ENCODE data around the gene KLC3.

Gene KLC3

DNA sequence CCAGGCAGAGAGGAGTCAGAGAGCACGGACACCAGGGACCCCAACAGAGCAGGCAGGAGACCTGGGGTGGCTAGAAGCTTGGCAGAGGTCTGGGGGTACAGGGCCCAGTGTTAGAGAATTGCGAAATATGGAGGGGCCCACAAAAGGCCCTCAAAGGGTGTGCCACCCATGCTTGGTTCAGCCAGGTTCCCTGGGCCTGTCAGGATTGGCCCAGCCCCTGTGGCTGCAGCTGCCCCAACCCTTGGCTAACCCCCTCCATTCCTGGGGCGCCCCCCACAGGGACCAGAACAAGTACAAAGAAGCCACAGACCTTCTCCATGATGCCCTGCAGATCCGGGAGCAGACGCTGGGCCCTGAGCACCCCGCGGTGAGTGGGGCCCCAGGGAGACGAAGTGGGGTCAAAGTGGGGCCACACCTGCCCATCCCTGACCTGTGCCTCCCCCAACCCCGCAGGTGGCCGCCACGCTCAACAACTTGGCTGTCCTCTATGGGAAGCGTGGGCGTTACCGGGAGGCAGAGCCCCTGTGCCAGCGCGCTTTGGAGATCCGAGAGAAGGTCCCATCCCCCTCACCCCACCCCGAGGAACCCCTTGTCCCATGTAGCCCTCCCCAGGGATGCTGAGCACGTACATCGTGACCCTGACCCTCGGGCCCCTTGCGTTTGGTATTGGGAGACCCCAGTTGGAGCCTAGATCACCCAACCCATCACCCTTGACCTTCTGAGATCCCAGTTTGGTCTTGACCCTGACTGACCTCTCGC, 8.0 kb downstream of the KLC3 start:
- DNase-seq (ENCODE audit: low read depth in 2 of 2) = no peak

DNA sequence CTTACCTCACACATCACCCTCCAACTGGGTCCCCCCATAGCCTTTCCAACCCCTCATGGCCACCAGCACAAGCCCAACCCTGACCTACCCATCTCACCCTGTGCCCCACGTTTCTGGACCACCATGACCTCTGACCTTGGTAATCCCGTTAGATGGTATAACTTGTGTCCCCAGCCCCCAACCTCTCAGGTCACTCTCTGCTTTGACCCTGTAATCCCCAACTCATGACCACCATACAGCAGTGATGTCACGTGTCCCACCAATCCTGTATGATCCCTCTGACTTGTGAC, 8.5 kb downstream of the KLC3 start:
- DNase-seq (ENCODE audit: low read depth in 2 of 2) = no peak

DNA sequence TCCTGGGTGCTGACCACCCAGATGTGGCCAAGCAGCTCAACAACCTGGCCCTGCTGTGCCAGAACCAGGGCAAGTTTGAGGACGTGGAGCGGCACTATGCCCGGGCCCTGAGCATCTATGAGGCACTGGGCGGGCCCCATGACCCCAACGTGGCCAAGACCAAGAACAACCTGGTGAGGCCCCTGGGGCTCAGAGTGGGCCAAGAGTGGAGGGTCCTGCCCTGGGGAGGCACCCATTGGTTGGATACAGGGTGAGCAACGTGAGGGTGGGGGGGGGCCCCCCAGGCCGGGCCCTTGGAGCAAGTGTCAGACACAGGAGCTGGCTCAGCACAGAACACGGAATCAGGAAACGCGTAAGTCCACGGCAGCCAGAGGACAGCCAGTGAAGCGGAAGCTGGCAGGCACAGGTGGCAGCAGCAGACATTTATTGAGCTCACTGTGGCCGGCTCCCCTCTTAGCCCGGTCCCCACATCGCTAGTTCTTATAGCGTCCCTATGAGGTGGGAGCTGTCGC, 8.9 kb downstream of the KLC3 start:
- no peak for DNase-seq (ENCODE audit: low read depth in 2 of 2)

DNA sequence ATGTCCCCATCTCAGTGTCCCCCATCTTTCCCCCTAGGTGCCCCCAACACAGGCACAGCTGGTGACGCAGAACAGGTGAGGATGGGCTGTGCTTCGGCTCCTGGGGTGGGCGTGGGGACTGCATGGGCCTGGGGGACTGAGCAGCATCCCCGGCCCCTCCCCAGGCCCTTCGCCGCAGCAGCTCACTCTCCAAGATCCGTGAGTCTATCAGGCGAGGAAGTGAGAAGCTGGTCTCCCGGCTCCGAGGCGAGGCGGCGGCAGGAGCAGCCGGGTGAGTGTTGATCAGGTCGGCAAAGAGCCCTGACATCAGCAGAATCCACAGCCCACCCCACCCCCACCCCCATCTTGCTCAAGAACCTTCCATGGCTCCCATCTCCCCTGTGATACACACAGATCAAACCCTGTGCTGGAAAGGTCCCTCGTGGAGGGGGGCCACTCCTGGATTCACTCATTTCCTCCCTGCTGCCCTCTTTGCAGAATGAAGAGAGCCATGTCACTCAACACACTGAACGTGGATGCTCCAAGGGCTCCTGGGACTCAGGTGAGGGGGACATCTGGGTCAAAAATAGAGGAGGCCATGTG, 10.0 kb downstream of the KLC3 start:
- DNase-seq (ENCODE audit: low read depth in 2 of 2) = no peak

DNA sequence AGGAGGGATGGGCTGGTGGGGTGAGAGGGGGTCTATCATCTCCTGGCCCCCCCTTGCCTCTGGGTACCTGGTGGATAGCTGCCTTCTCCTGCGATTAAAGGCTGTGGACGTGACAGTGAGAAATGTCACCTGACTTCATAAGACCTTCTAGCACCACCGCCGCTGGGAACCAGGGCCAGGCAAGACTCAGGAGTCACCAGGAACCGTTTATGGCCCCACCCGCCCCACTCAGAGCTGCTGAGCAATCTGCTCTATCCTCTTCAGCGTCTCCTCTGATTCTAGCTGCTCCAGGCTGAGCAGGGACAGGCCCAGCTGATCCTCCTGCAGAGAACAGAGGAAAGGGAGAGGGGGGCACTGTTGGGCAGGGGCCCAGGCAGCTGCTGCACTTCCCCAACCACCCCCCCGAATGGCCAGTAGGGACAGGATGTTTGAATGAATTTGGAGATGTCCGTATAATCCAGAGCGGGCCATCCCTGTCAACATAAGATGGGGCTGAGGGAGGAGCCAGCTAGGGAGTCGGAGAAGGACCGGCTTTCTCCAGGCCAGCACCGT, 10.9 kb downstream of the KLC3 start:
- no peak for DNase-seq (ENCODE audit: low read depth in 2 of 2)

- DNase-seq (ENCODE audit: low read depth in 2 of 2) = no peak
Observed at GRCh38 chr19:45352062-45352461, 11.5 kb downstream of the KLC3 start.

GRCh38 chr19:45352471-45352870, 11.9 kb downstream of the KLC3 start:
- DNase-seq (ENCODE audit: low read depth in 2 of 2) = no peak

- DNase-seq (ENCODE audit: low read depth in 2 of 2) = no peak
Observed at GRCh38 chr19:45352914-45353796, 12.6 kb downstream of the KLC3 start.

GRCh38 chr19:45354241-45354842, 13.8 kb downstream of the KLC3 start:
- DNase-seq (ENCODE audit: low read depth in 2 of 2) = no peak

DNA sequence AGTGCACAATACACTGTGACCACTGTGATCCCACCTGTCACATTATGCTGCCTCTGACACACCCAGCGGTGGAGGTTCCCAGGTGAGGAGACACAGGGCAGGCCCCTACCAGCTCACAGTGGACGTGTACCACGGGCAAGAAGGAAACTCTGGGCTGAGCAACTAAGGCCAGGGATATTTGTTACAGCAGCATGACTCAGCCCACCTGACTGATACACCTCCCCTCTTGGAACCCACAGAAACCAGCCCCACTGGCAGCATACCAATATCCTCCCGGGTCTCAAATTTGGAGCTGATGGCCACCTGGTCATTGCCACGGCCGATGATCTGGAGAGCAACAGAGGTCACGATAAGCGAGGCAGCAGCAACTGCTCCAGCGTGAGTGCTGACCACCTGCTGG, 14.9 kb downstream of the KLC3 start:
- no peak for DNase-seq (ENCODE audit: low read depth in 2 of 2)

GRCh38 chr19:45355910-45356309, 15.4 kb downstream of the KLC3 start:
- DNase-seq (ENCODE audit: low read depth in 2 of 2) = no peak

- DNase-seq (ENCODE audit: low read depth in 2 of 2) = no peak
Observed at GRCh38 chr19:45356760-45357444, 16.4 kb downstream of the KLC3 start.

GRCh38 chr19:45357445-45357783, 16.9 kb downstream of the KLC3 start:
- no peak for DNase-seq (ENCODE audit: low read depth in 2 of 2)

GRCh38 chr19:45358213-45358792, 17.8 kb downstream of the KLC3 start:
- no peak for DNase-seq (ENCODE audit: low read depth in 2 of 2)

DNA sequence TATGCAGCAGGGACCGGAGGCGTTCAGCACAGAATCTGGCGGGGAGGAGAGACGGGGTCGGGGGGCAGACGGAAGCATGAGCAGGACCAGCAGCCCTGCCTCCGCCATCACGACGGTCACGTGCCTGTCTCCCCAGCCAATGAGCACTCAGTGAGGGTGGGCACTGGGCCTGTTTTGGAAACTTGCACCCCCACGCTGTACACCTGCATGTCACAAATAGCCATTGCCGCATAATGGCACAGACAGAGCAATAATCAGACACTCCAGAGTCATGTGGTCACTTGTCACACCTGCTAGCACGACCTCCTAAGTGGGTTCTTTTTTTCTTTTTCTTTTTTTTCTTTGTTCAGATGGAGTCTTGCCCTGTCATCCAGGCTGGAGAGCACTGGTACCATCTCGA, 21.1 kb downstream of the KLC3 start:
- no peak for DNase-seq (ENCODE audit: low read depth in 2 of 2)

DNA sequence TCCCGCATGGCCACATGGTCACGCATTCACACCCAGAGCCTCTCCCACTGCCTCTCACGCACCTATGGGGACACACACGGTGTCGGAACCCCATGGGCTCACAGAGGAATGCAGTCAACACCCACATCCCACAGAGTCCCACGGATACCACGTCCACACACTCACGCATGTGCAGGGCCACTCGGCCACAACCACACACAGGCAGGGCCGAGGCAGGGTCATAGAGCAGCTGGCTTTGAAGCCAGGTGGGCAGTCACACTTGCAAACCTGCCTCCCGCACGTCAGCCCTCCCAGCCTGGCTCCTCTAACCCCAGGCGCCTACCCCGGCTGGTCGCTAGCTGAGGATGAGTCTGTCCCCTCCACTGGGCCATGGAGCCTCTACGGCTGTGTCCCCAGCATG, 21.7 kb downstream of the KLC3 start:
- DNase-seq (ENCODE audit: low read depth in 2 of 2) = no peak

DNA sequence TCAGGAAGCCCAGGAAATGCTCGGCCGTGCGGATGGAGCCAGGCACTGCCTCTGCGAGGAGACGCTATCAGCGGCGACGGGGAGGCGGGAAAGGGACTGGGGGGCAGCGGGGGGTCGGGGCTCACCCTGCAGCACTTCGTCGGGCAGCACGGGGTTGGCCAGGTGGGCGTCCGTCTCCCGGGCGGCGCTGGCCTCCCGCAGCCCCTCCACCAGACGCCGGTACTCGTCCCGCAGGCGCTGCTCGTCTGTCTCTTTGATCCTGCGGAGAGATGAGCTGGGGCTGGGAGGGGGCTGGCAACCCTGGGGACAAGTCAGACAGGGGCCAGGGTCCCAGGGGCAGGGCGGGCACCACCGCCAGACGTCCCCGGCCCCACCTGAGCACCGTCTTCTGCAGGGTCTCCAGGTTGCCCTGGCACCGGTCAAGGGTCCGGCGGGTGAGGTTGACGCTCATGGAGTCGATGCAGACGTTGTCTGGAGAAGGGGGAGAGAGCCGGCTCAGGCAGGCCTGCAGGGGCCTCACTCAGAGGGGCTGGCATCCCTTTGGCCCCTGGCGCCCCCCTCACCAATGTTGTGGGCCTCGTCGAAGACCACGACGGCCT, 23.4 kb downstream of the KLC3 start:
- no peak for DNase-seq (ENCODE audit: low read depth in 2 of 2)

GRCh38 chr19:45364696-45365095, 24.1 kb downstream of the KLC3 start:
- no peak for DNase-seq (ENCODE audit: low read depth in 2 of 2)

GRCh38 chr19:45368127-45368526, 27.6 kb downstream of the KLC3 start:
- DNase-seq (ENCODE audit: low read depth in 2 of 2) = no peak

- DNase-seq (ENCODE audit: low read depth in 2 of 2) = no peak
Observed at GRCh38 chr19:45368737-45369340, 28.3 kb downstream of the KLC3 start.
